T-helper 1 cell (primary cell): ENCODE measurements around the gene FAM184A.
"Not testable (repeated sequence)": the region's sequence is repeated elsewhere in the genome, so short reads cannot be mapped to it uniquely, and the experiment has no call there.

Experiments used
- DNase-seq, 5 donors: peaks; one replicate each; pipeline ENCODE4 v3.0.0-alpha.2; 2012 to 2020

FAM184A gene

GRCh38 chr6:119055069-119055468, 23.4 kb downstream of the FAM184A start:
- no peak for DNase-seq

GRCh38 chr6:119052987-119053386, 25.5 kb downstream of the FAM184A start:
- DNase-seq = peak in 1 of 5 donors; percentile 5

- peak in 1 of 5 donors; percentile 71 for DNase-seq
Observed at GRCh38 chr6:119052292-119052889, 26.1 kb downstream of the FAM184A start.

- DNase-seq = no peak
Observed at GRCh38 chr6:119044255-119044654, 34.2 kb downstream of the FAM184A start.

- no peak for DNase-seq
Observed at GRCh38 chr6:119043783-119044182, 34.7 kb downstream of the FAM184A start.

GRCh38 chr6:119043265-119043664, 35.2 kb downstream of the FAM184A start:
- DNase-seq = no peak

- no peak for DNase-seq
Observed at GRCh38 chr6:119040636-119041035, 37.8 kb downstream of the FAM184A start.

GRCh38 chr6:119040229-119040628, 38.2 kb downstream of the FAM184A start:
- DNase-seq = no peak

GRCh38 chr6:119037941-119038623, 40.4 kb downstream of the FAM184A start:
- DNase-seq = no peak

GRCh38 chr6:119037264-119037663, 41.2 kb downstream of the FAM184A start:
- DNase-seq = no peak

GRCh38 chr6:119036081-119036480, 42.4 kb downstream of the FAM184A start:
- DNase-seq = no peak

GRCh38 chr6:119035459-119035858, 43.0 kb downstream of the FAM184A start:
- DNase-seq = no peak

- DNase-seq = no peak
Observed at GRCh38 chr6:119034827-119035458, 43.5 kb downstream of the FAM184A start.

GRCh38 chr6:119032428-119032827, 46.0 kb downstream of the FAM184A start:
- no peak for DNase-seq

- no peak for DNase-seq
Observed at GRCh38 chr6:119030759-119031158, 47.7 kb downstream of the FAM184A start.

- DNase-seq = no peak
Observed at GRCh38 chr6:119028091-119028490, 50.4 kb downstream of the FAM184A start.

- no peak for DNase-seq
Observed at GRCh38 chr6:119027465-119027864, 51.0 kb downstream of the FAM184A start.

- DNase-seq = no peak
Observed at GRCh38 chr6:119026822-119027221, 51.6 kb downstream of the FAM184A start.

- no peak for DNase-seq
Observed at GRCh38 chr6:119025793-119026192, 52.7 kb downstream of the FAM184A start.

- no peak for DNase-seq
Observed at GRCh38 chr6:119024111-119024510, 54.4 kb downstream of the FAM184A start.

- no peak for DNase-seq
Observed at GRCh38 chr6:119022796-119023195, 55.7 kb downstream of the FAM184A start.

GRCh38 chr6:119020597-119021561, 57.6 kb downstream of the FAM184A start:
- DNase-seq = peak in 1 of 5 donors; percentile 6

- not testable (repeated sequence) for DNase-seq
Observed at GRCh38 chr6:119015165-119015564, 63.3 kb downstream of the FAM184A start.
